ENCODE data around the gene NAA38. TPM values are rescaled to one million over a fixed set of nuclear protein-coding genes. Genes with fewer than 3 reads are reported as not detected.

The NAA38 gene
- total RNA-seq, 1 experiment from 2014 or later = 103 TPM

DNA sequence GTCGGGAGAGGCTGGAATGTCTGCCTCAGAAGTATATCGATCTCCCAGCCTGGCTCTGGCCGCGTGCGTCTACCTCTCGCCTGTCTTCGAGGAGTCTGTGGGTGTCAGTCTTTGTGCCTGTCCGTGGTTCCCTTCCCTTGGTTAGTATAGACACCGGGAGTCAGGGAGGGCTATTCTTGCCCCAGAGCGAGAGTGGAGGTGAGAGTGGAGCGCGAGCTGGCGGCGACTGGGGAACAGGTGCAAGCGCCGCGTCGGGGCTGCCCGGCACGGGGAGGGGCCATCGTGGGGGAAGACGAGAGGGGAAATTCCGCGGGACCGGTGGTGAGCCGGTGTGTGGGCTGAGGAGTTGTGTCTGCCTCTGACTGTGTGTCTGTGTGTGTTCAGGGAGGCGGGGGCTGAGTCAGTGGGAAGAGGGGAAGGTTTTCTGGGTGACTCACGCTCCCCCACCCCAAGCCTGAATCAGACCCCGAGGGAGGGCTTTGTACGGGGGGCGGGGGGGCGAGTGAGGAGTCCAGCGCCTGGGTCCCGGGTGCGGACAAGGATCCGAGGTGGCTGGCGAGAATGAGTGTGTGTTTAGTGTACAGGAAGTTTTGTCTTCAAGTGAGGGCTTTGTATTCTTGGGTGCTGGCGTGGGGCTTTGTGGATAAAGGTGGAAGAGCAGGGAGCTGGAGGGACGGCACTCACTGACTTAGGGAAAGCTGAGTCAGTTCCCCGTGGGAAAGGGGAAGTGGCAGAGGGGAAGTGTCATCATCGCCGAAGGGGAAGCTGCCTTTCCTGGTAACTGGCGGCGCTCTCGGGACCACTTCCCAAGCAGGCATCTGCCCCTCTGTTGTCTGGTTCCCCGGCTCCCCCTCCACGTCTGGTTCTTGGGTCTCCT lies 14.7 kb downstream of the NAA38 start:
- DNase-seq (ENCODE audit: low read depth, low spot score) = no peak
- BruUV-seq (replicated peaks) = TSS peak; percentile 7
- peak overlapping the region; percentile 92 to 94 for H3K4me3 ChIP-seq (replicated peaks in 1 of 2; ENCODE audit: low read depth in 1 of 2, low read length in 2 of 2)
- peaks cover 37 to 51% of the 10 kb centered on the region in 2 experiments for H3K4me1 ChIP-seq (ENCODE audit: control insufficient read depth in 1 of 2, insufficient read depth in 2 of 2, low read length in 2 of 2)
- H3K9ac ChIP-seq (ENCODE audit: low read length) = peak overlapping the region; percentile 99
- ChIA-PET CTCF (interaction anchor here (0.6 to 2.5 kb wide), 4 partner anchors 17 to 439 kb away, joined by 3 to 8 read pairs (median 4); partner anchors contain the start of gene TMEM256), POLR2A (interaction anchor here (0.8 to 3.7 kb wide), 7 partner anchors 8 to 156 kb away, joined by 3 to 45 read pairs (median 7); partner anchors contain the start of genes CYB5D1, KDM6B, NAA38 and TP53), RAD21 (ENCODE audit: low non-redundant PET in 1 of 2, low total read pairs in 2 of 2, uncharacterized antibody in 2 of 2, unreplicated experiment in 2 of 2) (interaction anchor here in 1 of 2 experiments (1.9 kb wide), 1 partner anchor 17 kb away, joined by 4 read pairs; no protein-coding TSS in a partner anchor)
- H3K27ac ChIP-seq (ENCODE audit: low read depth, low read length) = peak overlapping the region; percentile 97
- H3K9me3 ChIP-seq (ENCODE audit: control insufficient read depth in 1 of 2, insufficient read depth in 1 of 2, low read depth in 1 of 2, low read length in 2 of 2) = no peaks in the 10 kb centered on the region
- no peak for TF ChIP-seq RAD21 (IDR thresholded peaks at IDR 0.05; ENCODE audit: low read depth)
- TF ChIP-seq EZH2phosphoT487 (IDR thresholded peaks at IDR 0.05; ENCODE audit: borderline replicate concordance) = no peak
- no peak for TF ChIP-seq CEBPB (IDR thresholded peaks at IDR 0.05; ENCODE audit: low read depth)
- TF ChIP-seq, protein P1, sequence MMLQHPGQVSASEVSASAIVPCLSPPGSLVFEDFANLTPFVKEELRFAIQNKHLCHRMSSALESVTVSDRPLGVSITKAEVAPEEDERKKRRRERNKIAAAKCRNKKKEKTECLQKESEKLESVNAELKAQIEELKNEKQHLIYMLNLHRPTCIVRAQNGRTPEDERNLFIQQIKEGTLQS (IDR thresholded peaks at IDR 0.05) = no peak
- TF ChIP-seq, protein P2, sequence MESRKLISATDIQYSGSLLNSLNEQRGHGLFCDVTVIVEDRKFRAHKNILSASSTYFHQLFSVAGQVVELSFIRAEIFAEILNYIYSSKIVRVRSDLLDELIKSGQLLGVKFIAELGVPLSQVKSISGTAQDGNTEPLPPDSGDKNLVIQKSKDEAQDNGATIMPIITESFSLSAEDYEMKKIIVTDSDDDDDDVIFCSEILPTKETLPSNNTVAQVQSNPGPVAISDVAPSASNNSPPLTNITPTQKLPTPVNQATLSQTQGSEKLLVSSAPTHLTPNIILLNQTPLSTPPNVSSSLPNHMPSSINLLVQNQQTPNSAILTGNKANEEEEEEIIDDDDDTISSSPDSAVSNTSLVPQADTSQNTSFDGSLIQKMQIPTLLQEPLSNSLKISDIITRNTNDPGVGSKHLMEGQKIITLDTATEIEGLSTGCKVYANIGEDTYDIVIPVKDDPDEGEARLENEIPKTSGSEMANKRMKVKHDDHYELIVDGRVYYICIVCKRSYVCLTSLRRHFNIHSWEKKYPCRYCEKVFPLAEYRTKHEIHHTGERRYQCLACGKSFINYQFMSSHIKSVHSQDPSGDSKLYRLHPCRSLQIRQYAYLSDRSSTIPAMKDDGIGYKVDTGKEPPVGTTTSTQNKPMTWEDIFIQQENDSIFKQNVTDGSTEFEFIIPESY (IDR thresholded peaks at IDR 0.05; ENCODE audit: extremely low read depth, insufficient replicate concordance, low read length) = peak; percentile 6
- peak; percentile 49 for TF ChIP-seq POLR2AphosphoS5 (IDR thresholded peaks at IDR 0.05; ENCODE audit: low read depth, low read length)
- peak; percentile 1 for ATAC-seq
- intact Hi-C loops (cut with micrococcal nuclease) = loop anchor here (1.0 to 5.0 kb wide), 2 partner anchors 7 to 100 kb away; no protein-coding TSS in a partner anchor
- H3K27me3 ChIP-seq (ENCODE audit: insufficient read depth, low read length) = no peaks in the 10 kb centered on the region
- H3K79me2 ChIP-seq (ENCODE audit: insufficient read depth, low read length) = peaks cover 61% of the 10 kb centered on the region
- no peak overlapping the region for H2AFZ ChIP-seq (ENCODE audit: low read depth, low read length, poor library complexity, severe bottlenecking)
- no peaks in the 10 kb centered on the region for H3K9me2 ChIP-seq (ENCODE audit: insufficient read depth)
- H3K4me2 ChIP-seq (ENCODE audit: low read length) = peak overlapping the region; percentile 99
- H3K36me3 ChIP-seq (ENCODE audit: control insufficient read depth in 1 of 2, insufficient read depth in 2 of 2, low read length in 2 of 2) = peaks cover 0 to 12% of the 10 kb centered on the region in 2 experiments; a peak in 3 of 4 replicates
- H4K20me1 ChIP-seq (ENCODE audit: insufficient read depth) = no peaks in the 10 kb centered on the region

Measured in HCT116 (cell line).